ENCODE results near the gene VDAC1.

DNA sequence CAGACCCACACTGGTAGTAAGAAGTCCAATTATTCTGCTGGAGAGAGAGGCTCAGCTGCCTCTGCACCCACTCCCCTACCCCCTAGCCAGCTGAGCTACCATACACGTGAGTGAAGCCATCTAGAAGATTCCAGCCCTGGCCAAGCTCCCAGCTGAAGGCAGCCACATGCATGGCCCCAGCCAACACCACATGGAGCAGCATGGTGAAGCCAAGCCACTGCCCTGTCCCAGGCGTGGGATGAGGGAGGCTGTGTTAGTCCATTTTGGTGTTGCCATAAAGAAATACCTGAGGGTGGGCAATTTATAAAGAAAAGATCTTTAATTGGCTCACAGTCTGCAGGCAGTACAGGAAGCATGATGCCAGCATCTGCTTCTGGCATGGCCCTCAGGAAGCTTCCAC lies 20.0 kb upstream of the VDAC1 start:
- TF ChIP-seq, protein P1, sequence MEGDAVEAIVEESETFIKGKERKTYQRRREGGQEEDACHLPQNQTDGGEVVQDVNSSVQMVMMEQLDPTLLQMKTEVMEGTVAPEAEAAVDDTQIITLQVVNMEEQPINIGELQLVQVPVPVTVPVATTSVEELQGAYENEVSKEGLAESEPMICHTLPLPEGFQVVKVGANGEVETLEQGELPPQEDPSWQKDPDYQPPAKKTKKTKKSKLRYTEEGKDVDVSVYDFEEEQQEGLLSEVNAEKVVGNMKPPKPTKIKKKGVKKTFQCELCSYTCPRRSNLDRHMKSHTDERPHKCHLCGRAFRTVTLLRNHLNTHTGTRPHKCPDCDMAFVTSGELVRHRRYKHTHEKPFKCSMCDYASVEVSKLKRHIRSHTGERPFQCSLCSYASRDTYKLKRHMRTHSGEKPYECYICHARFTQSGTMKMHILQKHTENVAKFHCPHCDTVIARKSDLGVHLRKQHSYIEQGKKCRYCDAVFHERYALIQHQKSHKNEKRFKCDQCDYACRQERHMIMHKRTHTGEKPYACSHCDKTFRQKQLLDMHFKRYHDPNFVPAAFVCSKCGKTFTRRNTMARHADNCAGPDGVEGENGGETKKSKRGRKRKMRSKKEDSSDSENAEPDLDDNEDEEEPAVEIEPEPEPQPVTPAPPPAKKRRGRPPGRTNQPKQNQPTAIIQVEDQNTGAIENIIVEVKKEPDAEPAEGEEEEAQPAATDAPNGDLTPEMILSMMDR (IDR thresholded peaks at IDR 0.05; ENCODE audit: borderline replicate concordance, extremely low read depth, low read length, poor library complexity, severe bottlenecking), result no peak
- no peak for TF ChIP-seq EZH2 (IDR thresholded peaks at IDR 0.05; ENCODE audit: borderline replicate concordance, low read depth, low read length, severe bottlenecking)
